GM23338 (cell line): ENCODE measurements around the gene RAB3GAP1.

Experiments
- CREB1 ChIP-seq: fragments of 250-450 bp; sonication (Bioruptor Pico); IDR thresholded peaks from 2 replicates; pipeline ENCODE4 v1.5.0; 2020; ENCODE audit warnings: low read depth, mild to moderate bottlenecking, moderate library complexity
- EZH2 ChIP-seq: fragments of 200-600 bp; sonication (generic); IDR thresholded peaks from one replicate; pipeline ENCODE4 v1.8.0; 2017; ENCODE audit warnings: antibody characterized with exemption, mild to moderate bottlenecking, low read depth; ENCODE audit not compliant: unreplicated experiment
- JUNB ChIP-seq: IDR thresholded peaks from one replicate; pipeline ENCODE4 v1.6.1; 2016; ENCODE audit warnings: antibody characterized with exemption; ENCODE audit not compliant: unreplicated experiment
- NANOG ChIP-seq: IDR thresholded peaks from 2 replicates; pipeline ENCODE4 v1.6.1; 2016; ENCODE audit warnings: antibody characterized with exemption, borderline replicate concordance
- POLR2AphosphoS5 ChIP-seq: IDR thresholded peaks from 2 replicates; pipeline ENCODE4 v1.6.1; 2016; ENCODE audit warnings: antibody characterized with exemption, low read depth
- TF ChIP-seq, protein P1 (sequence below), 2 experiments: fragments of 200-600 bp in 1 of 2; sonication (generic) in 1 of 2; conservative IDR thresholded peaks; 2 replicates each; pipeline versions ENCODE4 v1.5.1 to v1.6.1; 2016 to 2017; ENCODE audit warnings: antibody characterized with exemption in 2 of 2, low read depth in 2 of 2, mild to moderate bottlenecking in 2 of 2, moderate library complexity in 1 of 2

GRCh38 chr2:135010200-135010942 lies 41.7 kb upstream of the RAB3GAP1 start:
- TF ChIP-seq, protein P1, sequence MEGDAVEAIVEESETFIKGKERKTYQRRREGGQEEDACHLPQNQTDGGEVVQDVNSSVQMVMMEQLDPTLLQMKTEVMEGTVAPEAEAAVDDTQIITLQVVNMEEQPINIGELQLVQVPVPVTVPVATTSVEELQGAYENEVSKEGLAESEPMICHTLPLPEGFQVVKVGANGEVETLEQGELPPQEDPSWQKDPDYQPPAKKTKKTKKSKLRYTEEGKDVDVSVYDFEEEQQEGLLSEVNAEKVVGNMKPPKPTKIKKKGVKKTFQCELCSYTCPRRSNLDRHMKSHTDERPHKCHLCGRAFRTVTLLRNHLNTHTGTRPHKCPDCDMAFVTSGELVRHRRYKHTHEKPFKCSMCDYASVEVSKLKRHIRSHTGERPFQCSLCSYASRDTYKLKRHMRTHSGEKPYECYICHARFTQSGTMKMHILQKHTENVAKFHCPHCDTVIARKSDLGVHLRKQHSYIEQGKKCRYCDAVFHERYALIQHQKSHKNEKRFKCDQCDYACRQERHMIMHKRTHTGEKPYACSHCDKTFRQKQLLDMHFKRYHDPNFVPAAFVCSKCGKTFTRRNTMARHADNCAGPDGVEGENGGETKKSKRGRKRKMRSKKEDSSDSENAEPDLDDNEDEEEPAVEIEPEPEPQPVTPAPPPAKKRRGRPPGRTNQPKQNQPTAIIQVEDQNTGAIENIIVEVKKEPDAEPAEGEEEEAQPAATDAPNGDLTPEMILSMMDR (conservative IDR thresholded peaks at IDR 0.05; ENCODE audit: low read depth in 2 of 2) = no peak
- TF ChIP-seq EZH2 = no peak
- TF ChIP-seq JUNB = no peak
- TF ChIP-seq POLR2AphosphoS5 = no peak
- no peak for TF ChIP-seq CREB1
- no peak for TF ChIP-seq NANOG
